ENCODE results near the gene RAPGEF6.

Gene RAPGEF6

DNA sequence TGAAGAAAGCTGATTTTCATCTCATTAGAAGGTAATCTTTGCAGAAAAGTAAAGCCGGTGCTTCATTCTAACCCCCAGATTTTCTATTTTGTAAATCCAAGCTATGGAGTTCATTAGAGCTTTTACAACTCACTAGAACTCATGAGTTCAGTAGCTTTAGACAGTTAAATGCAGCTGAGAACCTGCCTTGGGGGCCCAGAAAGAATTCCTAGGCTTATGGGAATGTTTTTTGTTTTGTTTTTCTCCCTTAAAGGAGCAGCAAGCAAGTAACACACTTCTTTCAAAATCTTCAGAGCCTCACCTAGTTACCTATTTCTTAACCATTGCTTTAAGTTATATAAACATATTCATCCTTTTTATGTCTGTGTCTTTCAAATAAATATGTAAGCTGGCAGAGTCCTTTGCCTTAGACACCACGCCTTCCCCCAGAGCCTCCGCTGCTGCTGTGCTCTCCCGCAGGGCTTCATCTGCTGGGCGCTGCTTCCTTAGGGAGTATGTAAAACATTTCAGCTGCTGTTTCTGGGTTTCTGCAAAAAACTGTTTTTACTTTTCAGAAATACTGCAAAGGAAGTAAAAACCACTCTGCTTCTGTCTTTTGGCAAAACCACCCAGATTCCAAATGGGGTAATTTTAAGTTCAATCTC lies 238.3 kb downstream of the RAPGEF6 start:
- no peaks in the 10 kb centered on the region for H3K4me1 ChIP-seq (ENCODE audit: insufficient read depth, poor library complexity, severe bottlenecking)
- TF ChIP-seq, protein P1, sequence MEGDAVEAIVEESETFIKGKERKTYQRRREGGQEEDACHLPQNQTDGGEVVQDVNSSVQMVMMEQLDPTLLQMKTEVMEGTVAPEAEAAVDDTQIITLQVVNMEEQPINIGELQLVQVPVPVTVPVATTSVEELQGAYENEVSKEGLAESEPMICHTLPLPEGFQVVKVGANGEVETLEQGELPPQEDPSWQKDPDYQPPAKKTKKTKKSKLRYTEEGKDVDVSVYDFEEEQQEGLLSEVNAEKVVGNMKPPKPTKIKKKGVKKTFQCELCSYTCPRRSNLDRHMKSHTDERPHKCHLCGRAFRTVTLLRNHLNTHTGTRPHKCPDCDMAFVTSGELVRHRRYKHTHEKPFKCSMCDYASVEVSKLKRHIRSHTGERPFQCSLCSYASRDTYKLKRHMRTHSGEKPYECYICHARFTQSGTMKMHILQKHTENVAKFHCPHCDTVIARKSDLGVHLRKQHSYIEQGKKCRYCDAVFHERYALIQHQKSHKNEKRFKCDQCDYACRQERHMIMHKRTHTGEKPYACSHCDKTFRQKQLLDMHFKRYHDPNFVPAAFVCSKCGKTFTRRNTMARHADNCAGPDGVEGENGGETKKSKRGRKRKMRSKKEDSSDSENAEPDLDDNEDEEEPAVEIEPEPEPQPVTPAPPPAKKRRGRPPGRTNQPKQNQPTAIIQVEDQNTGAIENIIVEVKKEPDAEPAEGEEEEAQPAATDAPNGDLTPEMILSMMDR (IDR thresholded peaks at IDR 0.05; ENCODE audit: poor library complexity, severe bottlenecking): no peak
- H3K4me3 ChIP-seq (ENCODE audit: severe bottlenecking): no peak overlapping the region
- peaks cover 67% of the 10 kb centered on the region for H3K36me3 ChIP-seq (ENCODE audit: low read depth)
- DNase-seq (ENCODE audit: low spot score): no peak
- H3K27me3 ChIP-seq (ENCODE audit: insufficient read depth, poor library complexity, severe bottlenecking): no peaks in the 10 kb centered on the region
- H3K9me3 ChIP-seq (ENCODE audit: severe bottlenecking): peaks cover 2% of the 10 kb centered on the region
- ATAC-seq (ENCODE audit: low read depth): no peak
- no peak overlapping the region for H3K27ac ChIP-seq (ENCODE audit: poor library complexity, severe bottlenecking)

DNA sequence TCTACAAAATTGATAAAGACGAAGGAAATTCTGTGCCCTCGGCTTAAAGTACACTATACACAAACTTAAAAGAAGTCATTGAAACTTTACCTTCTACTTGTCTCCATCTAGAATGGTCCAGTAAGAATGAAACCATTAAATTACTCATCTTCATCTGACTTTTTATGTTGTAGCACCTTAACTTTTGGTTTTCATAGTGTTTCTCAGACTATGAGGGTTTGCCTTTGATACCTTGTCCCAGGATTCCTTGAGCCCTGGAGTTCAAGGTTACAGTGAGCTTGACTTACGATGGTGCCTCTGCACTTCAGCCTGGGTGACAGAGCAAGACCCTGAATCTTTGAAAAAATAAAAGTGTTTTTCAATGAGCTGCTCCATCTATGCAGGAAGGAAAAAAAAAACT lies 239.0 kb downstream of the RAPGEF6 start:
- Histone ChIP-seq H3K4me1 (ENCODE audit: insufficient read depth, poor library complexity, severe bottlenecking) (no peaks in the 10 kb centered on the region), H3K27ac (ENCODE audit: poor library complexity, severe bottlenecking) (no peak overlapping the region), H3K27me3 (ENCODE audit: insufficient read depth, poor library complexity, severe bottlenecking) (no peaks in the 10 kb centered on the region), H3K4me3 (ENCODE audit: severe bottlenecking) (no peak overlapping the region), H3K9me3 (ENCODE audit: severe bottlenecking) (no peaks in the 10 kb centered on the region), H3K36me3 (ENCODE audit: low read depth) (peaks cover 71% of the 10 kb centered on the region)
- no peak for ATAC-seq (ENCODE audit: low read depth)
- no peak for DNase-seq (ENCODE audit: low spot score)
- TF ChIP-seq, protein P1 (IDR thresholded peaks at IDR 0.05; ENCODE audit: poor library complexity, severe bottlenecking): no peak

DNA sequence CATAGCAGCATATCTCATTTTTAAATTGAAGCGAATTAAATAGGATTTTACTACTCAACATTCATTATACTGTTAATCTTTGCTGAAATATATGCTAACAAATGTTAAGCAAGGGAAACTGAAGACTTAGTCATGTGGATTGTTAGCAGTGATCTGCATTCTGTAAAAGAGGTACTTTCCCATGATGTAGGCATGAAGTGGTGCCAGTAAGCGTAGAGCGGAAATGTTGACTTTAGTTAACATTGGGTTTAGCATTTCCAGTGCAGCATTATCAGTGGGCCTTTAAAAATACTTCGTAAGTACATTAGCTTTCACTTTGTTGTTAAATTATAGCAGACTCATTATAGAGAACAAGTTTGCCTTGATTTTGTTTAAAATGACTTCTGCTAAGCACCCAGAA lies 240.9 kb downstream of the RAPGEF6 start:
- Histone ChIP-seq H3K27me3 (ENCODE audit: insufficient read depth, poor library complexity, severe bottlenecking) (no peaks in the 10 kb centered on the region), H3K36me3 (ENCODE audit: low read depth) (peaks cover 73% of the 10 kb centered on the region), H3K4me3 (ENCODE audit: severe bottlenecking) (no peak overlapping the region), H3K27ac (ENCODE audit: poor library complexity, severe bottlenecking) (no peak overlapping the region), H3K9me3 (ENCODE audit: severe bottlenecking) (no peaks in the 10 kb centered on the region), H3K4me1 (ENCODE audit: insufficient read depth, poor library complexity, severe bottlenecking) (no peaks in the 10 kb centered on the region)
- DNase-seq (ENCODE audit: low spot score) (no peak), ATAC-seq (ENCODE audit: low read depth) (no peak)
- TF ChIP-seq, protein P1 (IDR thresholded peaks at IDR 0.05; ENCODE audit: poor library complexity, severe bottlenecking): no peak

DNA sequence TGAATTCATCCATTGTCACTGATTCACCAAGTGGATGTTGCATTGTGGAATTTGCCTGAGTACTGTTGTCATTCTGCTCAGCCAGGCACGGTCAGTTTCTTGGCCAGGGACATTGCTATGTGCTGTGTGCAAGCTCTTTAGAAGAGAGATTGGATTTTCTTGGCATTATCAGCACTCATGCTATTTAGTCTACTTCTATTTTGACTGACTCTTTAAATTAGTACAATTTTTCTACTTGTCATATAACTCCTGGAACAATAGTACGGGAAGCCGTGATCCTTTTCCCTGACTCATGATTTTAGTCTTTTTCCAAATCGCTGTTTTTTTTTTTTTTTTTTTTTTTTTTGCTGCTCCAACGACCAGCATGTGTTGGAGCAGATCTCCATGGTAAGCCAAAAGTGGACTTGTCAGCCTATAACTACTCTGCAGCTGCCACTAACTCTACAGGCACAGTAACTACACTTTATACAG lies 241.5 kb downstream of the RAPGEF6 start:
- DNase-seq (ENCODE audit: low spot score): no peak
- TF ChIP-seq, protein P1 (IDR thresholded peaks at IDR 0.05; ENCODE audit: poor library complexity, severe bottlenecking): no peak
- ATAC-seq (ENCODE audit: low read depth): no peak
- Histone ChIP-seq H3K9me3 (ENCODE audit: severe bottlenecking) (no peaks in the 10 kb centered on the region), H3K27ac (ENCODE audit: poor library complexity, severe bottlenecking) (no peak overlapping the region), H3K4me3 (ENCODE audit: severe bottlenecking) (no peak overlapping the region), H3K27me3 (ENCODE audit: insufficient read depth, poor library complexity, severe bottlenecking) (no peaks in the 10 kb centered on the region), H3K36me3 (ENCODE audit: low read depth) (peaks cover 75% of the 10 kb centered on the region), H3K4me1 (ENCODE audit: insufficient read depth, poor library complexity, severe bottlenecking) (no peaks in the 10 kb centered on the region)

DNA sequence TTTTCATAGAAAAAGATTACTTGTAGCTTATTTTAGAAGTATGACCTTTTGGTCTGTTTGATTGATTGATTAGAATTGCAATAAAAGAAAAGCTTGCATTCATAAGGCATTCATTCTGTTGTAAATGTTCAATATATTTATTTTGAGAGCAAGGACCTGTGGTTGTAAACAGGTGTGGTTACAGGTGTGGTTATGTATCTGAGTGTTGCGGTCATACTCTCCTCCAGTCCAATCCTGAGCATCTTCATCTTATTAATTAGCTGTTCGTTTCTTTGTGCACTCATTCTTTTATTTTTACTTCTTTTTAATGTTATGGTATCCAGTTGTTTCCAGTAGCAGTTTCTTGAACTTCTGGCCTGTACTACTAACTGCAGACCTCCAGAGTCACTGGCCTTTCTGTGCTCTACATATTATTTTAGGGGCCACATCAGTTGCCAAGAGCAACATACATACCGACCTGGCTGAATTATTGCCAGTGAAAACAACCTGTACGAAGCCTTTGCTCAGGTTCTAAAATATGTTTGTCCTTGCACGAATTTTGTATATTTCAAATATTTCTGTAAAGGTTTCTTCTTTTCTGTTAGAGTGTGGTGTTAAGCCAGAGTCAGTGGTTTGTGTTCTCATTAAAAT lies 242.4 kb downstream of the RAPGEF6 start:
- Histone ChIP-seq H3K27me3 (ENCODE audit: insufficient read depth, poor library complexity, severe bottlenecking) (no peaks in the 10 kb centered on the region), H3K36me3 (ENCODE audit: low read depth) (peaks cover 70% of the 10 kb centered on the region), H3K4me1 (ENCODE audit: insufficient read depth, poor library complexity, severe bottlenecking) (no peaks in the 10 kb centered on the region), H3K4me3 (ENCODE audit: severe bottlenecking) (no peak overlapping the region), H3K9me3 (ENCODE audit: severe bottlenecking) (no peaks in the 10 kb centered on the region), H3K27ac (ENCODE audit: poor library complexity, severe bottlenecking) (no peak overlapping the region)
- no peak for DNase-seq (ENCODE audit: low spot score)
- no peak for ATAC-seq (ENCODE audit: low read depth)
- TF ChIP-seq, protein P1 (IDR thresholded peaks at IDR 0.05; ENCODE audit: poor library complexity, severe bottlenecking): no peak

Measured in RWPE2 (cell line).